Astrocyte (in vitro differentiated cells and primary cell): ENCODE measurements around the gene CHSY1. TPM values are rescaled to one million over a fixed set of nuclear protein-coding genes. Genes with fewer than 3 reads are reported as not detected.

Experiments
- DNase-seq: peaks from one replicate; pipeline ENCODE4 v3.0.0-alpha.2; 2010; ENCODE audit warnings: low read depth
- FAIRE-seq: peaks from 2 replicates; lab custom pipeline; 2011; peaks lifted over from hg19 to GRCh38; lab: Jason Lieb, UNC
- H2AFZ ChIP-seq: 2 replicates; pipeline ENCODE4 v1.6.0; 2012; ENCODE audit warnings: low read depth, low read length, inconsistent platforms
- H3K27ac ChIP-seq: 2 replicates; pipeline ENCODE4 v1.5.1; 2011; ENCODE audit warnings: low read depth, low read length, inconsistent platforms
- H3K27me3 ChIP-seq: 2 replicates; pipeline ENCODE4 v1.6.0; 2011; ENCODE audit warnings: low read length, inconsistent platforms; ENCODE audit not compliant: insufficient read depth
- H3K36me3 ChIP-seq: 2 replicates; pipeline ENCODE4 v1.5.1; 2011; ENCODE audit warnings: low read length, inconsistent platforms; ENCODE audit not compliant: insufficient read depth
- H3K4me1 ChIP-seq: 2 replicates; pipeline ENCODE4 v1.5.1; 2011; ENCODE audit warnings: low read length, inconsistent platforms; ENCODE audit not compliant: insufficient read depth
- H3K4me2 ChIP-seq: 2 replicates; pipeline ENCODE4 v1.6.0; 2012; ENCODE audit warnings: low read length, inconsistent platforms
- H3K4me3 ChIP-seq: 2 replicates; pipeline ENCODE4 v1.5.1; 2011; ENCODE audit warnings: low read depth, mild to moderate bottlenecking, low read length, inconsistent platforms; ENCODE audit not compliant: insufficient read depth
- H3K79me2 ChIP-seq: 2 replicates; pipeline ENCODE4 v1.6.0; 2012; ENCODE audit warnings: mild to moderate bottlenecking, low read length, inconsistent platforms; ENCODE audit not compliant: insufficient read depth
- H3K9ac ChIP-seq: 2 replicates; pipeline ENCODE4 v1.6.0; 2012; ENCODE audit warnings: mild to moderate bottlenecking, low read length, inconsistent platforms
- H3K9me3 ChIP-seq: 2 replicates; pipeline ENCODE4 v1.5.1; 2012; ENCODE audit warnings: low read depth, mild to moderate bottlenecking, low read length, inconsistent platforms; ENCODE audit not compliant: insufficient read depth
- H4K20me1 ChIP-seq: 2 replicates; pipeline ENCODE4 v1.6.0; 2012; ENCODE audit warnings: low read length, inconsistent platforms; ENCODE audit not compliant: insufficient read depth
- H3K27ac Mint-ChIP-seq: one replicate; pipeline ENCODE4 v1.8.0; 2021; ENCODE audit warnings: mild to moderate bottlenecking, mixed read lengths; ENCODE audit not compliant: unreplicated experiment
- H3K27me3 Mint-ChIP-seq: one replicate; pipeline ENCODE4 v1.8.0; 2021; ENCODE audit warnings: low read depth, mixed read lengths; ENCODE audit not compliant: unreplicated experiment
- H3K36me3 Mint-ChIP-seq: one replicate; pipeline ENCODE4 v1.8.0; 2021; ENCODE audit warnings: low read depth, mixed read lengths; ENCODE audit not compliant: unreplicated experiment
- H3K4me1 Mint-ChIP-seq: one replicate; pipeline ENCODE4 v1.8.0; 2021; ENCODE audit warnings: low read depth, mixed read lengths; ENCODE audit not compliant: unreplicated experiment
- H3K4me3 Mint-ChIP-seq: one replicate; pipeline ENCODE4 v1.8.0; 2021; ENCODE audit warnings: mild to moderate bottlenecking, moderate library complexity, mixed read lengths; ENCODE audit not compliant: unreplicated experiment
- H3K9me3 Mint-ChIP-seq: one replicate; pipeline ENCODE4 v1.8.0; 2021; ENCODE audit warnings: mild to moderate bottlenecking, mixed read lengths; ENCODE audit not compliant: unreplicated experiment
- CTCF ChIP-seq: IDR thresholded peaks from 2 replicates; pipeline ENCODE4 v1.5.1; 2011; ENCODE audit warnings: low read depth, mild to moderate bottlenecking, inconsistent platforms, low read length, moderate library complexity; ENCODE audit not compliant: insufficient read depth
- EZH2 ChIP-seq: IDR thresholded peaks from 2 replicates; pipeline ENCODE4 v1.6.1; 2012; ENCODE audit warnings: mild to moderate bottlenecking, low read length, inconsistent platforms; ENCODE audit not compliant: insufficient read depth
- total RNA-seq: library from RNA; stranded (reverse); gene quantifications from 2 replicates; pipeline ENCODE4 v1.2.1, GENCODE V29; 2021

Gene CHSY1
- total RNA-seq, 1 donor from 2014 or later: 42.2 TPM

GRCh38 chr15:101206176-101206591, 45.7 kb downstream of the CHSY1 start:
- Mint-ChIP-seq H3K4me1 (peaks cover 44% of the 10 kb centered on the region), H3K27me3 (no peaks in the 10 kb centered on the region), H3K36me3 (peaks cover 1% of the 10 kb centered on the region), H3K4me3 (peak overlapping the region; percentile 29), H3K9me3 (no peaks in the 10 kb centered on the region), H3K27ac (peak overlapping the region; percentile 21)
- Histone ChIP-seq H3K4me1 (peaks cover 34% of the 10 kb centered on the region), H2AFZ (no peak overlapping the region), H3K79me2 (peaks cover 93% of the 10 kb centered on the region), H3K4me2 (peak overlapping the region; percentile 70), H3K9ac (peak overlapping the region; percentile 69), H3K9me3 (no peaks in the 10 kb centered on the region), H4K20me1 (peaks cover 60% of the 10 kb centered on the region), H3K27ac (peak overlapping the region; percentile 90), H3K36me3 (no peaks in the 10 kb centered on the region), H3K4me3 (no peak overlapping the region), H3K27me3 (no peaks in the 10 kb centered on the region)
- FAIRE-seq (no peak), DNase-seq (peak; percentile 88)
- TF ChIP-seq CTCF: no peak

- Histone ChIP-seq H3K4me3 (no peak overlapping the region), H3K79me2 (peaks cover 90% of the 10 kb centered on the region), H3K4me1 (peaks cover 42% of the 10 kb centered on the region), H4K20me1 (peaks cover 55% of the 10 kb centered on the region), H3K27ac (peak overlapping the region; percentile 90), H3K4me2 (peak overlapping the region; percentile 70), H3K9ac (peak overlapping the region; percentile 26), H3K27me3 (no peaks in the 10 kb centered on the region), H3K9me3 (no peaks in the 10 kb centered on the region), H3K36me3 (no peaks in the 10 kb centered on the region), H2AFZ (no peak overlapping the region)
- no peak for TF ChIP-seq EZH2
- no peak for TF ChIP-seq CTCF
- DNase-seq (peak; percentile 21), FAIRE-seq (no peak)
- Mint-ChIP-seq H3K27me3 (no peaks in the 10 kb centered on the region), H3K9me3 (no peaks in the 10 kb centered on the region), H3K4me3 (no peak overlapping the region), H3K4me1 (peaks cover 55% of the 10 kb centered on the region), H3K27ac (peak overlapping the region; percentile 63), H3K36me3 (peaks cover 1% of the 10 kb centered on the region)
Observed at GRCh38 chr15:101204739-101205535, 46.9 kb downstream of the CHSY1 start.

- peaks cover 52% of the 10 kb centered on the region for H4K20me1 ChIP-seq
- no peak overlapping the region for H3K4me2 ChIP-seq
Observed at GRCh38 chr15:101203607-101204189, 48.1 kb downstream of the CHSY1 start.

More at GRCh38 chr15:101203607-101204189, 48.1 kb downstream of the CHSY1 start:
- Histone ChIP-seq H3K27me3 (no peaks in the 10 kb centered on the region), H3K36me3 (no peaks in the 10 kb centered on the region), H3K27ac (peak overlapping the region; percentile 1), H3K9ac (no peak overlapping the region), H3K79me2 (peaks cover 86% of the 10 kb centered on the region), H2AFZ (no peak overlapping the region), H3K4me3 (no peak overlapping the region), H3K9me3 (no peaks in the 10 kb centered on the region), H3K4me1 (peaks cover 53% of the 10 kb centered on the region)
- Mint-ChIP-seq H3K4me3 (no peak overlapping the region), H3K36me3 (peaks cover 1% of the 10 kb centered on the region), H3K27me3 (no peaks in the 10 kb centered on the region), H3K9me3 (no peaks in the 10 kb centered on the region), H3K27ac (no peak overlapping the region), H3K4me1 (peaks cover 59% of the 10 kb centered on the region)
- TF ChIP-seq EZH2 (no peak), CTCF (no peak)
- DNase-seq (no peak), FAIRE-seq (no peak)
